H7 (cell line): ENCODE measurements around the gene C10orf71. TPM values are rescaled to one million over a fixed set of nuclear protein-coding genes. Genes with fewer than 3 reads are reported as not detected.

Experiments used
- DNase-seq: peaks from one replicate; pipeline ENCODE4 v3.0.0; 2012
- H3K27me3 ChIP-seq: 2 replicates; pipeline ENCODE4 v1.6.0; 2011; ENCODE audit warnings: mild to moderate bottlenecking, low read length; ENCODE audit not compliant: control insufficient read depth, insufficient read depth
- H3K36me3 ChIP-seq: replicated peaks from 2 replicates; pipeline ENCODE4 v1.5.1; 2011; ENCODE audit warnings: low read length; ENCODE audit not compliant: control insufficient read depth, insufficient read depth
- H3K4me3 ChIP-seq: 2 replicates; pipeline ENCODE4 v1.5.1; 2011; ENCODE audit warnings: low read depth, mild to moderate bottlenecking, control low read depth, low read length, moderate library complexity; ENCODE audit not compliant: insufficient read depth
- total RNA-seq: library from RNA; depleted of rRNA; stranded (reverse); fragments of >200 nt; shearing (Covaris generic); gene quantifications from 2 replicates; pipeline ENCODE4 v1.2.3, GENCODE V29; 2014; rRNA removed

The C10orf71 gene, protein sequence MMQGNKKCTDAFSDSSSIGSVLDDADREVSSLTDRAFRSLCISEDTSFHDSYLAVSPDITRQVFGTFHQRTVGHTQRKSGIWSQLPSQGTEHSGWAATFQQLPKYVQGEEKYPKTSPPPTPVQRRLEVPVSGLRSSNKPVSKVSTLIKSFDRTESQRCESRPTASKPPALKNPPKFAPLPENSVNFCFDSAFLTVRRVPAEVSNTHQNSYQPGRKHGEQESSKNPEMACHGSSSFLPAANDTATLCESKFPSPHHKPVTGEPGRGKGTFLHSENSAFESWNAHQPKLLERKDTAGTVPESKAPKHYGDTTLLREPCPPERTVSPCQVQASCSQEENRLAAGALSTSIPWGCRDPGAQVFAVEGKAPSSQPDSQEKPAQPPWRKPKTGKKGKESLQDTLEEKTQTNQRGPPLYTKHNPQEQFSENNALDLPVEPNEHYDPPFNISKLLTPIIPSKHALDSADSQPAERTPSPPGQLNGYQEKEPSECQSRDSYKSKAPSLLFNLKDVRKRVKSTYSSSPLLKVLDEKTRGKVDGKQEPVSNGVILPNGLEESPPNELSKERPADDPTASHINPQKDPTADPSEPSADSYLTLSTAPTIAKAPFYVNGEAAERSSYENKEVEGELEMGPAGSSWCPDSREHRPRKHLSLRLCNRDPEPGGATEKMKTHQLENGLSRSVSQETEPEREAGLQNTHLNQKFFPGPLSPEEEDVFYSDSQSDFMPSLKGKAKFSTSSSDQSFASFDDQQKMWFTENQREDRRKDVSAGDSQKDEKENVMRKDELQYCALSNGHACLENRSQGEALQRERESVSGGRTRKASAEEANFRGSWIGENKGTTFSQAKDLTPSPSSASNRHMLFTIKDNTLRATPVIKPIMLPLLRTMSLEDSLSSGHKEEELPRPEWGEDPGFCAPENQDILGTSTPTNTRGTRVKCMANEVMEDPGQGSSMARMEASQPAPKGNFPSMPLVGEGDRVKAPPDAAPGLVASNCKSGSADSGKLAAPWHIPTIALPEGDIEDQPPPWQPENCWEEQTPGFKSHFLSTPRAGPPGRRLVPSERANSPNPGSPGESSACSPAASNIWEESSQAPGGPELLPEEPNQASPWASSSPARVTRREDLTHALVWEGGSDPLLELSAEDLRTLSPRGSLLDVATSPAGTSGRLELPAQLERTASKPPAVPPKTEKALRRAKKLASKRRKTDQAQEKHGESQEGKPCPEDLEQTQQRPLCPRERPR (N-terminal part only)
- total RNA-seq: not detected in 2 replicates

DNA sequence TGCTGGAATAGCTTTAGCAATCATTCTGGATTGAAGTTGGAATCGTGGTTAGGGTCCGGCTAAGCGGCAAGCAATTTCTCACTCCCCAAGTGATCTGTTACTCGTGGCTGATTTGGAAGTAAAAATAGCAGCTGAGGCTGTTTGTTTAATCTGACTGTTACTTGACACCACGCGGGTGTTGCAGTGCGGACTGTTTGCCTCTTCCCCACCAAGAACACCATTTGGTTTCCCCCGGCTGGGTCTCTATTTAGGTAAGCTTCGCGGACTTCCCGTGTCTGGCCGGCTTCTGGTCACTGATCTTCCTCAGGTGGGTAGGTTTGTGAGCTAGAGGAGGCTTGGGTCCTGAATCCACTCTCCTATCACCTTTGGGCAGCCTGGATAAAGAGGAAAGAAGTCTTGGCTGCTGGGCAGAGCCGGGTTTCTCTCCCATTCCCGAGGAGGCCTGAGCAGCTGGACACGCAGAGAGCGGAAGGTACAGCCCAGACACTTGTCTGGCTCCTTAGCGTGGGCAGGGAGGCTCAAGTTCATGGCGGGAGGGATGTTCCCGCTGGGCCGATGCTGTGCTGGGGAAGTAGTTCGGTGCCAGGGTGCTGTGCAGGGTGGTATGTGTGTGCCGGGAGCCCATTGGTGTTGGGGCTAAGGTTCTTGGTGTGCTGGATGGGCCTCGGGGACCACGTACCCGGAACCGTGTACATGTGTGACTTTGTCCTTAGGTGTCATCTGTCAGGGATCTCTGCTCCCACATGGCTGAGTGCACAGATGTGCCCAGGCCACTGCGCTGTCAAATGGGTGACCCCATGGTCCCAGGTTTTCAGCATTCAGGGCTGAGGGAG, at the start of gene C10orf71:
Gene C10orf71 (plus strand): TSS at position 188 of the 833 bp plus-strand sequence. CDS start 23,376 bp downstream, outside the sequence.
- H3K4me3 ChIP-seq: no peak within 1 kb of the TSS
- DNase-seq: no peak
- no peaks in the 10 kb centered on the region for H3K27me3 ChIP-seq
- H3K36me3 ChIP-seq: no peaks in the 10 kb centered on the region

DNA sequence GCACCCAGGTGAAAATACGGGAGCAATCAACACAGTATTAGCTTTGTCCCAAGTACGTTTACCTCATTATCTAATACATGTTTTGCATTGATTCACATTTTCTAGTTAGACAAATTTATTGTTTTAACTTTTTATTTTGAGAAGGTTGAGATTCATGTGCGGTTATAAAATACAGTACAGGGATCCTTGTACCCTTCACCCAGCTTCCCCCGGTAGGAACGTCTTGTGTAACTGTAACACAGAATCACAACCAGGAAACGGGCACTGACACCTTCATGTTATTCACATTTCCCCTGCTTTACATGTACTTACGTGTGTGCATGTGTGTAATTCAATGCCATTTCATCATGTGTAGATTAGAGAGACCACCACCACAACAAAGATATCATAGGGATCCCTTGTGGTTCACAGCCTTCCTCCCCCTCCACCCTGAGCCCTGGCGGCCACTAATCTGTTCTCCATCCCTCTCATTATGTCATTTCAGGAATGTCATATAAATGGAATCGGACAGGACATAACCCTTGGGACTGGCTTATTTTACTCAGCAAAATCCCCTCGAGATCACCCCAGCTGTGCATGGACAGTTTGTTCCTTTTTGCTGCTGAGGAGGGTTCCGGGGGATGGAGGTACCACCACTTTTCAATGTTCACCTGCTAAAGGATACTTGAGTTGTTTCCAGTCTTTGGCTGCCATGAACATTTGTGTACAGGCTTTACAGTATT, 46.5 kb upstream of the C10orf71 start:
- DNase-seq: no peak
- H3K4me3 ChIP-seq: no peak overlapping the region
- no peaks in the 10 kb centered on the region for H3K36me3 ChIP-seq
- H3K27me3 ChIP-seq: no peaks in the 10 kb centered on the region

DNA sequence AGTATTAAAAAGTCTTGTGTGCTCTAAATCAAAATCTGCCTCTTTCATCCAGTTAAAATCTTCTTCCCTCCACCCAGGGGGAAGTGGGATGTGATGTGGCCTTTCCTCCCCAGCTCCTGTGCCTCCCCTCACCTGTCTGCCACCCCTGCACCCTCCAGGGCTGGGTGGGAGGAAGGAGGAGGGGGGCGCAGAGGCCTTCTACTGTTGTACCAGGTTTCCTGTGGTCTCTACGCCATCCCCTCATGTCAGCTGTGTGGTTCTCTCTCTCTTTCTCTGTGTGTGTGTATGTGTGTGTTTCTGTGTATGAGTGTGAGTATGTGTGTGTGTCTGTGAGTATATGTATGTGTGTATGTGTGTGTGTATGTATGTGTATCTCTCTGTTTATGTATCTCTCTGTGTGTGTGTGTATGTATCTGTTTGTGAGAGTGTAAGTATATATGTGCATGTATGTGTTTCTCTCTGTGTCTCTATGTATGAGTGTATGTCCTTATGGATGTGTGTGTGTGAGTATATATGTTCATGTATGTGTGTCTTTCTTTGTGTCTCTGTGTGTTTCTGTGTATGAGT, 45.5 kb upstream of the C10orf71 start:
- DNase-seq: no peak
- H3K36me3 ChIP-seq: no peaks in the 10 kb centered on the region
- H3K4me3 ChIP-seq: no peak overlapping the region
- no peaks in the 10 kb centered on the region for H3K27me3 ChIP-seq

DNA sequence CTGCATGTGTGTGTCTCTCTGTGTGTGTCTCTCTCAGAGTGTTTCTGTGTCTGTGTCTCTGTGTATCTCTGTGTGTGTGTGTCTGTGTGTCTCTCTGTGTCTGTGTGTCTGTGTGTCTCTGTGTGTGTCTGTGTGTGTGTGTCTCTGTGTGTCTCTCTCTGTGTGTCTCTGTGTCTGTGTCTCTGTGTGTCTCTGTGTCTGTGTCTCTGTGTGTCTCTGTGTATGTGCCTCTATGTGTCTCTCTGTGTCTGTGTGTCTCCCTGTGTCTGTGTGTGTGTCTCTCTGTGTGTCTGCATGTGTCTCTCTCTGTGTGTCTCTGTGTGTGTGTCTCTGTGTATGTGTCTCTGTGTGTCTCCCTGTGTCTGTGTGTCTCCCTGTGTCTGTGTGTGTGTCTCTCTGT, 44.8 kb upstream of the C10orf71 start:
- no peaks in the 10 kb centered on the region for H3K36me3 ChIP-seq
- no peaks in the 10 kb centered on the region for H3K27me3 ChIP-seq
- H3K4me3 ChIP-seq: no peak overlapping the region
- DNase-seq: no peak

DNA sequence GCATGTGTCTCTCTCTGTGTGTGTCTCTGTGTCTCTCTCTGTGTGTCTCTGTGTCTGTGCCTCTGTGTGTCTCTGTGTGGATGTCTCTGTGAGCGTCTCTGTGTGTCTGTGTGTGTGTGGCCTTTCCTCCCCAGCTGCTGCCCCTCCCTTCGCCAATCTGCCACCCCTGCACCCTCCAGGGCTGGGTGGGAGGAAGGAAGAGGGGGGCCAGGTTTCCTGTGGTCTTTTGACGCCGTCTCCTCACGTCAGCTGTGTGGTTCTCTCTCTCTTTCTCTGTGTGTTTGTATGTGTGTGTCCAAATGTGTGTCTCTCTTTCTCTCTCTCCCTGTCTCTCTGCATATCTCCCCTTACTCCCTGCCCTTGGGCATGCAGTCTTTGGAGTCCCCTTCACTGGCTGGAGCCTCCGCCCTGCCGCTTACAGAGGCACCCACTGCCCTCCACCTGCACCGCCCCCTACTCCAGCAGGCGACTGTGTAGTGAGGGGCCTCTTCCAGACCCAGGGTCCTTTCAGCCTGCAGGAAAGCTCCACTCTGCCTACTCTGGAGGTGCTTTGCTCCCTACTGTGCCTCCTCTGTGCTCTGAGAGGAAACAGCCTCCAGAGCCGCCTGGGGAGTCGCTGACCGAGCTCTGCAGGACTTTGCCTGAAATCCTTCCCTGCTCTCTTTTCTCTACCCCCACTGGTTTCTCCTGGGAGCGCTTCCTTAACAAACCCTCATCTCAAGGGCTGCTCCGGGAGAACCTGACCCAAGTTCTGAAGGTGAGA, 44.2 kb upstream of the C10orf71 start:
- Histone ChIP-seq H3K27me3 (no peaks in the 10 kb centered on the region), H3K36me3 (no peaks in the 10 kb centered on the region), H3K4me3 (no peak overlapping the region)
- no peak for DNase-seq

DNA sequence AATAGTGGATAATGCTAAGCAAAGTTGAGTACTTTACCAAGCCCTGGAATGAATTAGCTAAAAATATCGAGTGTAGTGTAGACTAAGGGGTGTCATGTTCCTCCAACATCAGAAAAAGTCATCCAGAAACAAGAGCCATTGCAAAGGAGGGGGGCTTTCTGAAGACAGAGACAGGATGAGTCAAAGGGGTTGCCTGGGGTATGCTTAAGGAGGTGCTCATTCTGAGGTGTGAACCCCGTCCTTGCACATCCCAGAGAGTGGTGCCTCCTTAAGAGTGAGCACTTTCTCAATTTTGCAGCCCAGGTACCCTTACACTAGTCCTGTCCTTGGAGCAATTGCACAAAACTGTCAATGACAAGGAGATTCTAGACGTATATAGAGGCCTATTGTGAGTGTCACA, 43.1 kb upstream of the C10orf71 start:
- no peak for DNase-seq
- Histone ChIP-seq H3K36me3 (no peaks in the 10 kb centered on the region), H3K4me3 (no peak overlapping the region), H3K27me3 (no peaks in the 10 kb centered on the region)

DNA sequence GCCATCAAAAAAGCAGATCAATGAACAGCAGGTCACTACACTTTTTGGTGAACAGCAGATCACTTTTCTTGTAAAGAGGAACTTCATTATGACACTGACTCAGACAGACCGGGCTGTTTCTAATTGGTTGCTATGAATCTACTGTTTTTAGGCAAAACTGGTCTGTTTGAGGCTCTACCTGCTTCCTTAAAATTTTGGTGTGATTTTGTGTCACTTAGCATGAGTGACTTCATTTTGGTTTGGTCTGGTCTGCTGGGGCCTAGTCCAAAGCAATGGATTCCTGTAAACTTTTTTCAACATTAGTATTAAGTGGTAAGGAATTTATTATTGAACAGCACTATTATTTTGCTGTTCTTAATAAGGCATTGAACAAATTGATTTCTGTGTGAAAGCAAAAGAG, 41.8 kb upstream of the C10orf71 start:
- no peak overlapping the region for H3K4me3 ChIP-seq
- no peaks in the 10 kb centered on the region for H3K27me3 ChIP-seq
- no peaks in the 10 kb centered on the region for H3K36me3 ChIP-seq
- DNase-seq: no peak

DNA sequence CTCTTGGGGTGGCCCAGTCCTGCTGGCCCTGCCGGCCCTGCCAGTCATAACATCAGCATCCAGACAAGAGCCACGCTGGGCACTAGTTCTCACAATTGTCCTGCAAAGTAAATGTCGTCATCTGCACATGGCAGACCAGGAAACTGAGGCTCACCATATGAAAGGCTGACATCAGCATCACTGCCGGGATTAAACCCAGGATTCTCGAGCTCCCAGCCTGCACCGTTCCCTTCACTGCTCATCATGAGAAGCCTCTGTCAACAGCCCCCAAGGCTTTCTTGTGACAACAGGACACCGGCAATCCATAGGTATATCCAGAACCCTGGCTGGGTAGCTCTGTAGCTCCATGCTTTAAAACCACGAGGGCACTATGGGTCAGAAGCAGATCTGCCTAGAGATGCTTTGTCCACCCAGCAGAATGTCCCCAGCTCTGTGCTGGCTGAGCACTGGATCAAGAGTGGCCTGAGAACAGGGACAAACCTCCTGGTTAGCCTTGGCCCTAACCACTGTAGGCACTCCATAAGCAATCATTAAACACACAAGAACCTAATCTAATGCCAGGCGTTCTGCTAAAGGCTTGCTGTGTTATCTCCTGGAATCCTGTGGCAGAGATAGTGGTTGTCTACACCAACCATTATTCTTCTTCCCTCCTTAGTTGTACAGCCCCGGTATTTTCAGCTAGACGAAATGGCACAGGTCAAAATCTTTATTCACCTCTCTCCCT, 41.2 kb upstream of the C10orf71 start:
- no peak for DNase-seq
- Histone ChIP-seq H3K36me3 (no peaks in the 10 kb centered on the region), H3K4me3 (no peak overlapping the region), H3K27me3 (no peaks in the 10 kb centered on the region)

DNA sequence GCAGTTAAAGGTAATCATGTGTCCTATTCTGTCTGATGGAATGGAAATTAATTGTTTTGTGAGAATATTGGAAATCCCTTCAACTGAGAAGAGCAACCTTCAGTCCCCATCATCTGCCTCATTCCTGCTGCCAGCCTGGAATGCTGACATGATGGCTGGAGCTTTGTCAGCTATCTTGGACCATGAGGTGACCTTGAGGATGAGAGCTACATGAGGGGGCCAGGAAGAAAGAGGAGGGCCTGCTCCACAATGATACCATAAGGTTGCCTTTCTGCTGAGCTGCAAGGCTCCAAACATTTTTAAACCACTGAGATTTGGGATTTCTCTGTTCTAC, 40.7 kb upstream of the C10orf71 start:
- Histone ChIP-seq H3K27me3 (no peaks in the 10 kb centered on the region), H3K4me3 (no peak overlapping the region), H3K36me3 (no peaks in the 10 kb centered on the region)
- DNase-seq: no peak

DNA sequence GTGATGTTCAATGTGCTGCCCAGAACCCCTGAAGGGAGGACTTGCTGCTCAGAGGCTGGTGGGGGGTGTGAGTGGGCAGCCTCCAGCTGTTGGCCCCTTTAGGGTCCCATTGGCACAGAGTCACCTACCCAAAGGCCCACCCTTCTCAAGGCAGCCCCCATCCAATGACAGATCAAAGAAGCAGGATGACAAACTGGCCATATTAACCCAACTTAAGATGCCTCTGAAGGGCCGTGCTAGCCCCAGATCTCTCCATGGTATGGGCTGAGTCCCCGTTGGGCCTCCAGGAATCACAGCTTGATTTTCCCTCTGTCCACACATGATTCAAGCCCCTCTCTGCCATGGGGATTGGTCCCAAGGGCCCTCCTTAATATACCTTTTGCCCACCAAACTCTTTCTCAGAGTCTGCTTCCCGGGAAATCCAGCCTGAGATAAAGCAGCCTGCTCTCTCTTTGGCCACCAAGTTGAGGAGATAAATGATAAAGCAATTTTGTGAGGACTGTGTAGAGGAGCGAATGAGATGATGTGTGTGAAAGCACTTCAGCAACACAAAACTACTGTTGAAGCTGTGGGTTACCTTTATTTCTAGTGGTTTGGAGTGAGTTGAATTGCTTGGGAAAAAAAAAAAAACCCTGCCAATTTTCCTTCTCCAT, 38.2 kb upstream of the C10orf71 start:
- Histone ChIP-seq H3K27me3 (no peaks in the 10 kb centered on the region), H3K36me3 (no peaks in the 10 kb centered on the region), H3K4me3 (no peak overlapping the region)
- no peak for DNase-seq

DNA sequence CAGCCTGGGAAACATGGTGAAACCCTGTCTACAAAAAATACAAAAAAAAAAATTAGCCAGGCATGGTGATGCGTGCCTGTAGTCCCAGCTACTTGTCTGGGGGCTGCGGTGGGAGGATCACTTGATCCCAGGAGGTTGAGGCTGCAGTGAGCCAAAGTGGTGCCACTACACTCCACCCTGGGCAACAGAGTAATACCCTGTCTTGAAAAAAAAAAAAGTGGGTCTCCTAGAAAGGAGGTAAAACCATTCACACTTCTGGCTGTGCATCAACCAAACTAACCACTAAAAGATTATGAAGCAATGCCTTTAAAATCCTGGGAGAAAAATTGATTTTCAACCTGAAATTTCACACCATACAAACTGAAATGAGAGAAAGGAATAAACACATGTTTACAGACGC, 35.4 kb upstream of the C10orf71 start:
- no peak for DNase-seq
- Histone ChIP-seq H3K27me3 (no peaks in the 10 kb centered on the region), H3K4me3 (no peak overlapping the region), H3K36me3 (no peaks in the 10 kb centered on the region)

DNA sequence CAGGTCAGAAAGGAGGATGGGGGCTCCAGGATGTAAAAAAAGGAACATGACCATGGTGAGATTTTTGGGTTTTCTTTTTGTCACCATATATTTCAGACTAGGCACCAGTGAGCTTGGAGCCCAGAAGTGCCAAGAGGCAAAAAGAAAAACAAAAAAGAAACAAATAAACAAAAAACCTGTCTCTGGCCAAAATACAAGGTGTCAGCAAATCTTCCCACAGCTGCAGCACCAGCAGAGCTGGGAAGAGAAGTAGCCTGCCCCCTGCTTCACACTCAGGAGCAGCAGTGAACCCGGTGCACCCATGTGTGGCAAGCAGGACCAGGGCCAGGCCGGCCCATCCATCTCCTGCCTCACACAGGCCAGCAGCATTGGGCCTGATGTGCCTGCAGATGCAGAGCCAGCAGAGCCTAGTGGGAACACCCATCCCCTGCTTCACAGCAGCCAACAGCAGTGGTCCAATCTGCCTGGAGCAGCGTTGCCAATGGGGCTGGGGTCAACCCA, 34.7 kb upstream of the C10orf71 start:
- Histone ChIP-seq H3K36me3 (no peaks in the 10 kb centered on the region), H3K4me3 (no peak overlapping the region), H3K27me3 (no peaks in the 10 kb centered on the region)
- DNase-seq: no peak
